Liver (tissue), 9 donors: Measurements from ENCODE around the gene CPLANE1. TPM values are rescaled to one million over a fixed set of nuclear protein-coding genes. Genes with fewer than 3 reads are reported as not detected.

Experiments used
- DNase-seq: peaks from one replicate; pipeline ENCODE4 v3.0.0-alpha.2; 2017; ENCODE audit warnings: low spot score
- H3K27ac ChIP-seq, 2 donors: one replicate each; pipeline ENCODE4 v1.7.0; 2013; ENCODE audit warnings: inconsistent platforms in 2 of 2, low read length in 2 of 2, control low read depth in 1 of 2, low read depth in 1 of 2, mild to moderate bottlenecking in 1 of 2
- H3K27me3 ChIP-seq, 4 donors: one replicate each; pipeline versions ENCODE4 v1.6.1 to v1.7.0; 2013; ENCODE audit warnings: low read length in 3 of 4, inconsistent platforms in 1 of 4, mild to moderate bottlenecking in 1 of 4, moderate library complexity in 1 of 4; ENCODE audit not compliant: control insufficient read depth in 4 of 4, insufficient read depth in 4 of 4
- H3K36me3 ChIP-seq, 4 donors: one replicate each; pipeline versions ENCODE4 v1.6.1 to v1.7.0; 2013; ENCODE audit warnings: low read length in 3 of 4, mild to moderate bottlenecking in 3 of 4, low read depth in 1 of 4, moderate library complexity in 1 of 4; ENCODE audit not compliant: control insufficient read depth in 4 of 4, insufficient read depth in 3 of 4
- H3K4me1 ChIP-seq, 4 donors: one replicate each; pipeline versions ENCODE4 v1.6.1 to v1.7.0; 2013; ENCODE audit warnings: low read length in 3 of 4, mild to moderate bottlenecking in 3 of 4, moderate library complexity in 1 of 4; ENCODE audit not compliant: control insufficient read depth in 4 of 4, insufficient read depth in 4 of 4
- H3K4me3 ChIP-seq, 3 donors: one replicate each; pipeline versions ENCODE4 v1.6.1 to v1.7.0; 2013; ENCODE audit warnings: low read length in 3 of 3, control low read depth in 1 of 3, low read depth in 1 of 3, mild to moderate bottlenecking in 1 of 3
- H3K9ac ChIP-seq, 2 donors: one replicate each; pipeline ENCODE4 v1.7.0; 2013; ENCODE audit warnings: low read length in 2 of 2, mild to moderate bottlenecking in 2 of 2, moderate library complexity in 2 of 2, control low read depth in 1 of 2, low read depth in 1 of 2
- H3K9me3 ChIP-seq, 4 donors: one replicate each; pipeline versions ENCODE4 v1.6.1 to v1.7.0; 2013; ENCODE audit warnings: low read length in 3 of 4; ENCODE audit not compliant: control insufficient read depth in 4 of 4
- ATF3 ChIP-seq: IDR thresholded peaks from 2 replicates; pipeline ENCODE4 v1.6.1; 2016; ENCODE audit warnings: antibody characterized with exemption
- CTCF ChIP-seq: fragments of 150-350 bp; IDR thresholded peaks from 2 replicates; pipeline ENCODE4 v1.5.1; 2017; ENCODE audit warnings: improper control_type of control experiment, low read depth, low read length; ENCODE audit not compliant: missing input control
- EGR1 ChIP-seq, 2 donors: IDR thresholded peaks; 2 replicates each; pipeline ENCODE4 v1.6.1; 2016 to 2018; ENCODE audit warnings: antibody characterized with exemption in 2 of 2, low read depth in 2 of 2
- FOXA1 ChIP-seq: IDR thresholded peaks from 2 replicates; pipeline ENCODE4 v1.6.1; 2016; ENCODE audit warnings: antibody characterized with exemption
- GABPA ChIP-seq, 2 donors: IDR thresholded peaks in 1 of 2; conservative IDR thresholded peaks in 1 of 2; 2 replicates each; pipeline ENCODE4 v1.6.1; 2016; ENCODE audit warnings: antibody characterized with exemption in 2 of 2, mild to moderate bottlenecking in 1 of 2, moderate library complexity in 1 of 2
- HNF4A ChIP-seq, 2 donors: conservative IDR thresholded peaks; 2 replicates each; pipeline ENCODE4 v1.6.1; 2016; ENCODE audit warnings: antibody characterized with exemption in 2 of 2, mild to moderate bottlenecking in 2 of 2
- JUND ChIP-seq, 2 donors: IDR thresholded peaks; 2 replicates each; pipeline ENCODE4 v1.6.1; 2016; ENCODE audit warnings: antibody characterized with exemption in 2 of 2
- RAD21 ChIP-seq, 2 donors: IDR thresholded peaks; 2 replicates each; pipeline ENCODE4 v1.6.1; 2016; ENCODE audit warnings: antibody characterized with exemption in 2 of 2, mild to moderate bottlenecking in 2 of 2
- REST ChIP-seq: IDR thresholded peaks from 2 replicates; pipeline ENCODE4 v1.6.1; 2016; ENCODE audit warnings: antibody characterized with exemption, mild to moderate bottlenecking
- RXRA ChIP-seq, 2 donors: IDR thresholded peaks; 2 replicates each; pipeline ENCODE4 v1.6.1; 2017 to 2018; ENCODE audit warnings: antibody characterized with exemption in 2 of 2, mild to moderate bottlenecking in 1 of 2
- TAF1 ChIP-seq: conservative IDR thresholded peaks from 2 replicates; pipeline ENCODE4 v1.6.1; 2016; ENCODE audit warnings: antibody characterized with exemption, mild to moderate bottlenecking
- WGBS: extraction: QIAGEN DNeasy Blood & Tissue Kit; methylation state at CpG from one replicate; pipeline ENCODE4 v1.1.7; 2013; 5-methylcytosine and 5-hydroxymethylcytosine counted together
- polyA plus RNA-seq, 2 donors: library from polyadenylated mRNA; stranded (reverse) in 1 of 2; unstranded in 1 of 2; fragments of 200-250 nt in 1 of 2; fragments of >200 nt in 1 of 2; fragmentation: Nextera tagmentation in 1 of 2; extraction: Ambion mirVana in 1 of 2; gene quantifications; one replicate each; pipeline versions ENCODE4 v1.2.1 to v1.2.3, GENCODE V29; 2013 to 2015
- total RNA-seq, 2 donors: library from RNA; depleted of rRNA; stranded (reverse); fragments of >200 nt; gene quantifications; one replicate each; pipeline ENCODE4 v1.2.3, GENCODE V29; 2014
- TF ChIP-seq, protein P1 (sequence below): IDR thresholded peaks from 2 replicates; pipeline ENCODE4 v1.6.1; 2016; ENCODE audit warnings: antibody characterized with exemption
- donor health status: healthy.
- donor health status: healthy.
- donor health status: healthy.
- donor health status: healthy.
- donor health status: healthy.

CPLANE1 gene
- total and polyA plus RNA-seq, 4 donors: 0.75 to 11.6 (median 3.8) TPM

DNA sequence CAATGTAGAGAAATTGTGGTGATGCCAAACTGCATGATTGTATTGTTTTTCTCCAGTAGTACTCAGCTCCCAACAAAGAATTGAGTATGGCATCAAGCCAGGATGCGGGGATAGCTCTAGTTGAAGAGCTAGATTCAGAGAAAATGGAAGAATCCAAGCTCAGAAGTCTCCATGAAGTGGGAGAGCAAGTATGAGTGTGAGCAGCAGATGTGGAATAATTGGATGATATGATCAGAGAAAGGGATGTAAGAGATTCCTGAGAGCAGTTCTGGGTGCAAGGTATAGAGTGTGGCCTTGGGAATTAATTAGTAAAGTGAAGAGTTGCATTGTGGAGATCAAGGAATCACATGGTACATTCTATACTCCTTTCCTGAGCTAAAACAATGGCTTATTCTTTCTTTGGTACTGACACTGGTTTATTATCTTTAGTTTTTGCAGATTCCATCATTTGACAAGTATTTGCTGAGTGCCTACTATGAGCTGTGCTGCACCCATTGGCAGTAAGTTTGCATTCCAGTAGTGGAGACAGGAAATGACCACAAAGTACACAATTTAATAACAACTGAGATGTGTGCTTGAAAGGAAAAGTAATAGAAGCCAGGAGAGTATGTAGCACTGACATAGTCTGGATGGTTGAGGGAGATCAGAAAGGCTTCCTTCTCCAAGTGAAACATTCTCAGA is 177.1 kb downstream of the CPLANE1 start:
- WGBS: 78% methylated on average over 1 of the region's 1 CpG
- TF ChIP-seq REST (no peak), EGR1 (IDR thresholded peaks at IDR 0.05; ENCODE audit: low read depth in 2 of 2) (no peak), RXRA (IDR thresholded peaks at IDR 0.05) (no peak), RAD21 (IDR thresholded peaks at IDR 0.05) (no peak), TAF1 (no peak)
- TF ChIP-seq, protein P1, sequence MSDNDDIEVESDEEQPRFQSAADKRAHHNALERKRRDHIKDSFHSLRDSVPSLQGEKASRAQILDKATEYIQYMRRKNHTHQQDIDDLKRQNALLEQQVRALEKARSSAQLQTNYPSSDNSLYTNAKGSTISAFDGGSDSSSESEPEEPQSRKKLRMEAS: no peak
- no peaks in the 10 kb centered on the region for H3K27me3 ChIP-seq
- H3K9me3 ChIP-seq: no peaks in the 10 kb centered on the region
- H3K36me3 ChIP-seq: no peaks in the 10 kb centered on the region
- H3K4me3 ChIP-seq: no peak overlapping the region
- H3K27ac ChIP-seq: no peak overlapping the region
- H3K4me1 ChIP-seq: no peaks in the 10 kb centered on the region
- H3K9ac ChIP-seq: no peak overlapping the region
- DNase-seq: no peak

DNA sequence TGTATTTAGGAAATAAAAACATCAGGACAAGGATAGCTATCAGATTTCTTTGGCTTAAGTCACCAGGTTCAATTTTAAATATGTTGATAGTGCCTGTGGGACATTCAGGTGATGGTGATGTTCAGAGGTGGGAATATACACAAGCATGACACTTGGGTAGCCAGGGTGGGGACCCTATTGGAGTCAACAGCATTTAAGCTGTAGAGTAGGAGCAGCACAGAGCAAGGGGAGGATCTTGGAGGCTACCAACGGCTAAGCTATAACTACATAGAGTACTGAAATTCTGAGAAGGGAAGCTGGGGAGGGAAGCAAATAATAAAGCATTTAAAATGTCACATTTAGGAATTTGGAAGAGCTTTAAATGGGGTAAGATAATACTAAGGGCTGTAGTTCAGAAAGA is 177.7 kb downstream of the CPLANE1 start:
- H3K27ac ChIP-seq: no peak overlapping the region
- no peaks in the 10 kb centered on the region for H3K4me1 ChIP-seq
- no peaks in the 10 kb centered on the region for H3K36me3 ChIP-seq
- no peaks in the 10 kb centered on the region for H3K27me3 ChIP-seq
- H3K9me3 ChIP-seq: no peaks in the 10 kb centered on the region
- no peak overlapping the region for H3K4me3 ChIP-seq
- no peak for TF ChIP-seq EGR1 (IDR thresholded peaks at IDR 0.05; ENCODE audit: low read depth in 2 of 2)
- TF ChIP-seq FOXA1: no peak
- TF ChIP-seq TAF1: no peak
- no peak for TF ChIP-seq CTCF
- no peak for TF ChIP-seq ATF3
- TF ChIP-seq RXRA (IDR thresholded peaks at IDR 0.05): no peak
- no peak for TF ChIP-seq RAD21 (IDR thresholded peaks at IDR 0.05)
- TF ChIP-seq GABPA (IDR thresholded peaks at IDR 0.05 in 1 of 2, conservative IDR thresholded peaks at IDR 0.05 in 1 of 2): no peak
- no peak for TF ChIP-seq JUND (IDR thresholded peaks at IDR 0.05)
- no peak for TF ChIP-seq HNF4A (conservative IDR thresholded peaks at IDR 0.05)
- TF ChIP-seq REST: no peak
- no peak for DNase-seq
- no peak overlapping the region for H3K9ac ChIP-seq
- WGBS: 90% methylated on average over 1 of the region's 1 CpG
